Esophagus muscularis mucosa (tissue), 3 donors: ENCODE measurements around the gene LCN15.

Experiments used
- CTCF ChIP-seq, 3 experiments: fragments of 200-600 bp in 2 of 3; fragments of 450-650 bp in 1 of 3; sonication (generic) in 2 of 3; IDR thresholded peaks; one replicate each; pipeline ENCODE4 v1.5.1; 2017 to 2019; ENCODE audit warnings: antibody characterized with exemption in 3 of 3, mild to moderate bottlenecking in 2 of 3, moderate library complexity in 1 of 3
- POLR2A ChIP-seq: fragments of 450-650 bp; IDR thresholded peaks from one replicate; pipeline ENCODE4 v1.6.1; 2017; ENCODE audit warnings: antibody characterized with exemption, moderate library complexity, mild to moderate bottlenecking, low read depth

GRCh38 chr9:136769710-136770191 lies 5.4 kb upstream of the LCN15 start:
- peak; percentile 18 to 64 (median 42) for TF ChIP-seq CTCF (IDR thresholded peaks at IDR 0.05)
- TF ChIP-seq POLR2A = no peak
